Pancreas (tissue), 10 donors: ENCODE data around the gene SPRR4. TPM values are rescaled to one million over a fixed set of nuclear protein-coding genes. Genes with fewer than 3 reads are reported as not detected.

ENCODE experiments used
- ATAC-seq, 4 donors: fragments of 200-7000 bp; cut with Tn5 transposase; one replicate each; pipeline versions ENCODE4 v1.8.0 to v1.9.1; 2020; ENCODE audit warnings: mild to moderate bottlenecking in 4 of 4, moderate library complexity in 4 of 4
- DNase-seq, 6 donors: peaks; one replicate each; pipeline ENCODE4 v3.0.0-alpha.2; 2020
- FAIRE-seq: peaks from 2 replicates; lab custom pipeline; 2012; peaks lifted over from hg19 to GRCh38; lab: Jason Lieb, UNC
- H3K27ac ChIP-seq, 4 donors: fragments of 200-600 bp; sonication (generic); 1 replicate in 3 of 4; 2 replicates in 1 of 4; pipeline versions ENCODE4 v1.5.0 to v1.8.0; 2020
- H3K27me3 ChIP-seq, 4 donors: fragments of 200-600 bp; one replicate each; pipeline ENCODE4 v1.8.0; 2021
- H3K36me3 ChIP-seq, 3 donors: fragments of 200-600 bp; sonication (generic) in 1 of 3; one replicate each; pipeline versions ENCODE4 v1.5.0 to v1.8.0; 2020 to 2021
- H3K4me1 ChIP-seq, 3 donors: fragments of 200-600 bp; one replicate each; pipeline ENCODE4 v1.8.0; 2021
- H3K4me3 ChIP-seq, 4 donors: fragments of 200-600 bp; sonication (generic) in 2 of 4; one replicate each; pipeline versions ENCODE4 v1.5.0 to v1.8.0; 2020 to 2021
- H3K9me3 ChIP-seq, 4 donors: fragments of 200-600 bp; one replicate each; pipeline ENCODE4 v1.8.0; 2021
- WGBS, 2 donors: extraction: QIAGEN DNeasy Blood & Tissue Kit; methylation state at CpG; one replicate each; pipeline ENCODE4 v1.1.7; 2013; 5-methylcytosine and 5-hydroxymethylcytosine counted together
- intact Hi-C, 3 donors: fragments of 100-400 bp; cut with DNase I; formaldehyde crosslinking; loops; one replicate each; pipeline versions ENCODE4 v1.11.1 to v1.14.2; 2022
- polyA plus RNA-seq, 2 donors: library from polyadenylated mRNA; stranded (reverse); fragments of 200-250 nt; gene quantifications; one replicate each; pipeline ENCODE4 v1.2.3, GENCODE V29; 2013
- total RNA-seq, 6 donors: library from RNA; stranded (reverse); fragmentation: NEBNext Ultra II Directional in 4 of 6; extraction: Animal tissue kit (Norgen Biotek cat#: 25700) in 4 of 6; gene quantifications; one replicate each; pipeline versions ENCODE4 v1.2.1 to v1.2.4, GENCODE V29; 2021 to 2023
- TF ChIP-seq, protein P1 (sequence below), 4 donors: fragments of 200-600 bp; sonication (generic) in 3 of 4; IDR thresholded peaks; one replicate each; pipeline versions ENCODE4 v1.5.0 to v1.8.0; 2021; ENCODE audit warnings: antibody characterized with exemption in 4 of 4
- donor health status: healthy with polysubstance abuse.
- donor health status: DM: no; HTN: no; CAD: no; lungs with moderate emphysema.
- donor health status: DM: no; HTN: no; CAD: no.
- donor health status: control.
- donor health status: control.
- donor health status: Bipolar disorder and iron deficiency.
- donor health status: DM: yes; HTN: yes; CAD: no.
- donor health status: DM: no; HTN: no; CAD: no.
- donor health status: DM: no; HTN: no; CAD: no.
- donor health status: DM: yes; HTN: yes; CAD: no.

SPRR4 gene
- total and polyA plus RNA-seq, 8 donors: not detected

DNA sequence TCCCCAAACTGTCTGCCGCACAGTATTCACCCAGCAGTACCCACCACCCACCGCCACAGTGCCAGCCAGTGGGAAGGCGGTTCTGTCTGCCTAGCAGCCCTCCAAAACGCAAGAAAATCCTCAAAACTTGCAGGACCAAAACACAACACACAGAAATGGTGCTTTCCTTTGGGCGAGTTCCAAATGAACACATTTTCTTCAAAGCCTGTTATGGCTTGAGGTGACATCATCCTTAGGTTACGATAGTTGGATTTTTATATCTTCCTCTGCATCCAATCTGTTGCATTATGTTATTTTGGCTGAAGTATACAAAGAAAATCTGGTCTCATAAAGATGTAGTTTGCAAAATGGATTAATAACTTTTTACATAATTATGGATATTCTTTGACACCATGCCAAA is 22.7 kb downstream of the SPRR4 start:
- ATAC-seq: no peak
- TF ChIP-seq, protein P1, sequence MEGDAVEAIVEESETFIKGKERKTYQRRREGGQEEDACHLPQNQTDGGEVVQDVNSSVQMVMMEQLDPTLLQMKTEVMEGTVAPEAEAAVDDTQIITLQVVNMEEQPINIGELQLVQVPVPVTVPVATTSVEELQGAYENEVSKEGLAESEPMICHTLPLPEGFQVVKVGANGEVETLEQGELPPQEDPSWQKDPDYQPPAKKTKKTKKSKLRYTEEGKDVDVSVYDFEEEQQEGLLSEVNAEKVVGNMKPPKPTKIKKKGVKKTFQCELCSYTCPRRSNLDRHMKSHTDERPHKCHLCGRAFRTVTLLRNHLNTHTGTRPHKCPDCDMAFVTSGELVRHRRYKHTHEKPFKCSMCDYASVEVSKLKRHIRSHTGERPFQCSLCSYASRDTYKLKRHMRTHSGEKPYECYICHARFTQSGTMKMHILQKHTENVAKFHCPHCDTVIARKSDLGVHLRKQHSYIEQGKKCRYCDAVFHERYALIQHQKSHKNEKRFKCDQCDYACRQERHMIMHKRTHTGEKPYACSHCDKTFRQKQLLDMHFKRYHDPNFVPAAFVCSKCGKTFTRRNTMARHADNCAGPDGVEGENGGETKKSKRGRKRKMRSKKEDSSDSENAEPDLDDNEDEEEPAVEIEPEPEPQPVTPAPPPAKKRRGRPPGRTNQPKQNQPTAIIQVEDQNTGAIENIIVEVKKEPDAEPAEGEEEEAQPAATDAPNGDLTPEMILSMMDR (IDR thresholded peaks at IDR 0.05): no peak
- H3K27ac ChIP-seq: no peak overlapping the region
- 78 to 85% methylated on average over 6 of the region's 6 CpGs for WGBS, 2 donors
- no peak for FAIRE-seq
- H3K4me3 ChIP-seq: no peak overlapping the region
- H3K27me3 ChIP-seq: no peaks in the 10 kb centered on the region
- intact Hi-C loops: no loop called here
- H3K4me1 ChIP-seq: peaks cover 0 to 9% (median 0%) of the 10 kb centered on the region in 3 donors
- no peak for DNase-seq
- H3K9me3 ChIP-seq: no peaks in the 10 kb centered on the region
- no peaks in the 10 kb centered on the region for H3K36me3 ChIP-seq

DNA sequence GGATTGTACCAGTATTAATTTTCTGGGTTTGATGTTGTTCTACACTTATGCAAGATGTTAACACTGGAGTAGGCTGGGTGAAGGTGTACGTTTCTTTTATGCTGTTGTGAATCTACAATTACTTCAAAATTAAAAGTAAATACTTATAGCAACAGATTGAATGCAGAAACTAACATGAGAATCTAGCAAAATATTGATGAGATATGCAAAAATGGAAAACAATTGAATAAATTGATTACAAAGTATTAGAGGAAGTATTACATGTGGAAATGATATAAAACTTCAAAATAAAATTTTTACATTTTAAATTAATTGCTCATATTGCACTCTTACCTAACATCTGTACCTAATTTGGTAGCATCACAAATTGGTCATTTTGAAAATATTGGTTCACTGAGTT is 25.4 kb downstream of the SPRR4 start:
- Histone ChIP-seq H3K36me3 (no peaks in the 10 kb centered on the region), H3K4me1 (peaks cover 0 to 9% (median 0%) of the 10 kb centered on the region in 3 donors), H3K27me3 (no peaks in the 10 kb centered on the region), H3K27ac (no peak overlapping the region), H3K9me3 (no peaks in the 10 kb centered on the region), H3K4me3 (no peak overlapping the region)
- FAIRE-seq (no peak), ATAC-seq (no peak), DNase-seq (no peak)
- TF ChIP-seq, protein P1 (IDR thresholded peaks at IDR 0.05): no peak
- 0 to 44% methylated on average over 1 of the region's 1 CpG for WGBS, 2 donors
- intact Hi-C loops: no loop called here

DNA sequence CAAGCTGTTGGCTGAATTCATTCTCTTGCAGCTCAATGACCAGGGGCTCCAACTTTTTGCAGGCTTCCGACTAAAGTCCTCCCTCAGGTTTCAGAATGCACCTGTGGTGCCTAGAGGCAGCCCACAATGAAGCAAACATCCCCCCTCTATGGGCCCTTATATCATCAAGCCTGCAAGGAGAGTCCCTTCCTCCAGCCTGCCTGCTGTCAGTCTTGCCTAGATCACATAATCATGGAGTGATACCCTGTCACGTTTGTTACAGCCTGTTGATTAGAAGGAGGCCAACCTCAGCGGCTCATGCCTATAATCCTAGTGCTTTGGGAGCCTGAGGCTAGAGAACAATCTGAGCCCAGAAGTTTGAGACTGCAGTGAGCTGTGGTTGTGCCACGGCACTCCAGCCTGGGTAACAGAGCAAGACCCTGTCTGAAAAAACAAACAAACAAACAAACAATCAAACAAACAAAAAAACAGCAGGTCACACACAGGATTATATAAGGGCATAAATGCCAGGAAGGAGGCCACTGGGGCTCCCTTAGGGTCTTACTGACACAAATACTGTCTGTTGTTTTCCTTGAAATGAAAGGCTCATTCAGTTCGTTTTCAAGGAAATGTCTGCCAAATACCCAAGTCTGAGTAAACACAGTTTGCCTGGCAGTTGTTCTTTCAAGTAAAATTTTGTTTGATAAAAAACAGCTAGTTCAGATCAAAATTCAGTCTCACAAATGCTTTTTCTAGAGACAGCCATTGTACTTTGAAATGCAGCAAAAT is 26.4 kb downstream of the SPRR4 start:
- Histone ChIP-seq H3K4me1 (peaks cover 0 to 9% (median 0%) of the 10 kb centered on the region in 3 donors), H3K36me3 (no peaks in the 10 kb centered on the region), H3K9me3 (no peaks in the 10 kb centered on the region), H3K4me3 (no peak overlapping the region), H3K27me3 (no peaks in the 10 kb centered on the region), H3K27ac (peak overlapping the region in 1 of 4 donors; percentile 20)
- ATAC-seq (peak in 3 of 4 donors; percentile 71 to 80 (median 71)), DNase-seq (no peak), FAIRE-seq (no peak)
- TF ChIP-seq, protein P1 (IDR thresholded peaks at IDR 0.05): no peak
- intact Hi-C loops: no loop called here
- 29 to 33% methylated on average over 5 of the region's 5 CpGs for WGBS, 2 donors

DNA sequence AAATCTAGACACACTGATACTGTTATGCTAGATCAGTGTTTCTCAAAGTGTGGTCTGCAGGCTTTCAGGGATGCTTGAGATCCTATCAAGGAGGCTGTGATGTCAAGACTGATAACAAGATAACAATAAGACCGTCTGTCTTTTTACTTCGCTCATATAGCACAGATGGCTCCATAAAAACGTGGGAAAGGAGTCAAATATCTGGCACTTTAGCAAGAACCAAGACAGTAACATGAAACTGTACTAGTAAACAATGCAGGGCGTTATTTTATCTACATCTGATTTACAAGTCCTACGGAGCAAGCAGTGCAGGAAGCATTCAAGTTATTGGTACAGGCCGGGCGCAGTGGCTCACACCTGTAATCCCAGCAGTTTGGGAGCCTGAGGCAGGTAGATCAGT is 27.5 kb downstream of the SPRR4 start:
- WGBS, 2 donors: 42 to 48% methylated on average over 7 of the region's 7 CpGs
- H3K27ac ChIP-seq: no peak overlapping the region
- H3K4me1 ChIP-seq: peaks cover 0 to 9% (median 0%) of the 10 kb centered on the region in 3 donors
- no peaks in the 10 kb centered on the region for H3K27me3 ChIP-seq
- no peaks in the 10 kb centered on the region for H3K36me3 ChIP-seq
- intact Hi-C loops: no loop called here
- no peak for FAIRE-seq
- no peaks in the 10 kb centered on the region for H3K9me3 ChIP-seq
- DNase-seq: no peak
- TF ChIP-seq, protein P1 (IDR thresholded peaks at IDR 0.05): no peak
- ATAC-seq: no peak
- H3K4me3 ChIP-seq: no peak overlapping the region

DNA sequence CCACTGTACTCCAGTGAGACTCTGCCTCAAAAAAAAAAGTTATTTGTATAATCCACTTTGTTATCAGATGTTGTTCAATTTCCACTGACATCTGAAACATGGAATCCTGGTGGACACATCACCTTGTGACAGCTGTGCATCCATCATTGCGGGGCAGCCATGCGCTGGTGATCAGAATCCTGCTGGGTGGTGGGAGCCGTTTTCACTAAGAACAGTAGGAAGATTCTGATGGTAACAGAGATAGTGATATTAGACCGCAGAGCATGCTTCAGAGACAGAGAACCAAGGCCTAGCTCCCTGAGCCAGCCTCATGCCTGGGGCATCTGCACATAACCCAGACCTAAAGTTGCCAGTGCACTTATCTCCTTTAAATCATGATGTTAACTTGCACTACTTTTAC is 28.0 kb downstream of the SPRR4 start:
- ATAC-seq (no peak), FAIRE-seq (no peak), DNase-seq (no peak)
- intact Hi-C loops: no loop called here
- H3K4me3 ChIP-seq: no peak overlapping the region
- no peaks in the 10 kb centered on the region for H3K27me3 ChIP-seq
- H3K9me3 ChIP-seq: no peaks in the 10 kb centered on the region
- no peaks in the 10 kb centered on the region for H3K36me3 ChIP-seq
- TF ChIP-seq, protein P1 (IDR thresholded peaks at IDR 0.05): no peak
- peaks cover 0 to 9% (median 0%) of the 10 kb centered on the region in 3 donors for H3K4me1 ChIP-seq
- H3K27ac ChIP-seq: no peak overlapping the region
- WGBS, 2 donors: 88 to 92% methylated on average over 4 of the region's 4 CpGs
